Mucosa of rectum (tissue), 2 donors: Measurements from ENCODE around the gene PIP5KL1.
A peak's percentile ranks its signal among the peaks of the same experiment; 100 is the strongest.

Source experiments
- H3K27ac ChIP-seq, 2 donors: one replicate each; pipeline ENCODE4 v1.7.0; 2013; ENCODE audit warnings: inconsistent platforms in 2 of 2, low read depth in 2 of 2, low read length in 2 of 2
- H3K27me3 ChIP-seq, 2 donors: one replicate each; pipeline ENCODE4 v1.7.0; 2013; ENCODE audit warnings: low read length in 2 of 2; ENCODE audit not compliant: control insufficient read depth in 2 of 2, insufficient read depth in 2 of 2
- H3K36me3 ChIP-seq, 2 donors: one replicate each; pipeline ENCODE4 v1.7.0; 2013; ENCODE audit warnings: low read length in 2 of 2; ENCODE audit not compliant: control insufficient read depth in 2 of 2, insufficient read depth in 2 of 2
- H3K4me1 ChIP-seq, 2 donors: one replicate each; pipeline ENCODE4 v1.7.0; 2013; ENCODE audit warnings: low read length in 2 of 2, mild to moderate bottlenecking in 1 of 2; ENCODE audit not compliant: control insufficient read depth in 2 of 2, insufficient read depth in 2 of 2
- H3K4me3 ChIP-seq, 2 donors: one replicate each; pipeline ENCODE4 v1.7.0; 2013; ENCODE audit warnings: low read length in 2 of 2
- H3K9ac ChIP-seq, 2 donors: one replicate each; pipeline ENCODE4 v1.7.0; 2013; ENCODE audit warnings: low read length in 2 of 2, low read depth in 1 of 2, mild to moderate bottlenecking in 1 of 2
- H3K9me3 ChIP-seq, 2 donors: one replicate each; pipeline ENCODE4 v1.7.0; 2013; ENCODE audit warnings: low read length in 2 of 2; ENCODE audit not compliant: control insufficient read depth in 2 of 2
- donor health status: healthy.
- donor health status: Normal muscosa, but diverticular disease.

PIP5KL1 gene

DNA sequence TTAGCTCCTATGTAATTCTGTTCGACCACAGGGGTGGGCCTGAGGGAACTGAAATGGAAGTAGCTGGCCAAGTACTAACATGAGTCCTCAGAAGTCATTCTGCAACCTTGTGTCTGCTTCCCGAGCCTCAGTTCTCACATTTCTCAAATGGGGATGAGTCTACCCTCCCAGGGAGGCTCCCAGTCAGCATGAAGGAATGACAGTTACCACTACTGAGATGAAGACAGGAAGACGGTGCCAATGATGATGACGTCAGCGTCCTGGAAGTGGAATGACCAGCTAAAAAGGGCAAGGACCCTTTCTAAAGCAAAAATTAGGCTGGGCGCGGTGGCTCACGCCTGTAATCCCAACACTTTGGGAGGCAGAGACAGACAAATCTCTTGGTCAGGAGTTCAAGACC lies 6.8 kb downstream of the PIP5KL1 start:
- H3K9ac ChIP-seq: no peak overlapping the region
- H3K9me3 ChIP-seq: no peaks in the 10 kb centered on the region
- no peaks in the 10 kb centered on the region for H3K36me3 ChIP-seq
- H3K4me1 ChIP-seq: peaks cover 26 to 31% of the 10 kb centered on the region in 2 donors
- H3K4me3 ChIP-seq: no peak overlapping the region
- no peak overlapping the region for H3K27ac ChIP-seq
- peaks cover 20 to 37% of the 10 kb centered on the region in 2 donors for H3K27me3 ChIP-seq

DNA sequence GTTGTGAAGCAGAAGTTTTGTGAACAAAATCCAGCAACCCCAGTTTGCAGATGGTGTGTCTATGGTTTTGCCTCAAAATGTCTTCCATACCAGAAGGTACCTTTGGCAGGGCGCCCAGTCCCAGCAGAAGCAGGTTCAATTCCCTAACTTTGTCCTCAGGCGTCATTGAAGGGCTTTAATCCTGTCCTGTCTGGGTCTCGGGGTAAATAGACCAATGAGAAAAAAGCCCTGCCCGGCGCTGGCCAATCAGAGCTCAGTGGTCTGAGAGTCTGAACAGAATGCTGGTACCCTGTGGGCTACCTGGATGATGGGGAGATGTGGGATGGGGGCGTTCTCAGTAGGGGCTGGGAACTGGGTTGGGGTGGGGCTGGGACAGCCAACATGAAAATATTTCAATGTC lies 7.5 kb downstream of the PIP5KL1 start:
- H3K27me3 ChIP-seq: peaks cover 13 to 31% of the 10 kb centered on the region in 2 donors
- peaks cover 26 to 27% of the 10 kb centered on the region in 2 donors for H3K4me1 ChIP-seq
- no peak overlapping the region for H3K4me3 ChIP-seq
- H3K9me3 ChIP-seq: no peaks in the 10 kb centered on the region
- no peak overlapping the region for H3K9ac ChIP-seq
- no peak overlapping the region for H3K27ac ChIP-seq
- H3K36me3 ChIP-seq: no peaks in the 10 kb centered on the region

DNA sequence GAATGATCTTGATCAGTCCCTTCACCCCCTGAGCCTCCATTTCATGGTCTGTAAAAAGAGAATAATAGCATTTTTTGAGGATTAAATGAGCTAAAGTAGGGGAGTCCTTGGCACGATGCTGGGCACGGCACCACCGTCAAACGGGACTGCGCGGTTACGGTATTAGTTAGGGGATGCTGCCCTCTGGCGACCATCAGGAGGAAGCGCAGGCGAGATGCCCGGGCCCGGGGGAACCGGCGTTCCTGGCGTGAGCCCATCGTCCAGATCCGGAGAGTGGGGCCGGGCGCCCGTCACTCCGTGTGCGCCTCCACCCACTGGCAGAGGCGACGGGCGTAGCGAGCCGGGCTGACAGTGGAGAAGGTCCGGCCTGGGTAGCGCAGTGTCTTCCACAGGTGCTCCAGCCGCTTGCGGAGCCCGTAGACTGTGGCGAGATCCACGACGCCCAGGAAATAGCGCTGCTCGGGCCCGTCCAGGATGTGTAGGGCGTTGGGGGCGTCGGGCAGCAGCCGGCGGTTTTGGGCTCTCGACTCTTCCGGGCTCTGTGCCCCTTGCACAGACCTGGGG lies 8.9 kb downstream of the PIP5KL1 start:
- H3K9ac ChIP-seq: no peak overlapping the region
- H3K4me1 ChIP-seq: peaks cover 17 to 21% of the 10 kb centered on the region in 2 donors
- no peak overlapping the region for H3K4me3 ChIP-seq
- H3K9me3 ChIP-seq: no peaks in the 10 kb centered on the region
- no peak overlapping the region for H3K27ac ChIP-seq
- H3K36me3 ChIP-seq: no peaks in the 10 kb centered on the region
- peaks cover 9 to 24% of the 10 kb centered on the region in 2 donors for H3K27me3 ChIP-seq

DNA sequence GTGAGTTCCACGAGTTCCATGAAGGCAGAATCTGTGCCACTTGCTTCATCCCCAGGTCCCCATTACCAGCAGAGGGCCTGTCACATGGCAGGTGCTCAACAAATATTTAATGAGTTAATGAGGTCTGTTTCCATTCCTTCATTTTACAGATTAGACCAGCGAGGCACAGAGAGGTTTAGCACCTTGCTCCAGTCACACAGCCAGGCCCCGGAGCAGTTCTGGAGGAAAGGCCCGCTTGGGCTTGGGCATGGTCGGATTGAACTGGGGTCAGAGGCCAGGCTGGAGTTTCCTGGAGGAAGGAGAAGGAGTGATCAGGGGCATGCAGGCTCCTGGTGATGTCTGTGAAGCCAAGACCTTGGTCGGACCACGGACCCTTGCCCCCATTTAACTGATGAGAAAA lies 9.8 kb downstream of the PIP5KL1 start:
- Histone ChIP-seq H3K4me3 (no peak overlapping the region), H3K36me3 (no peaks in the 10 kb centered on the region), H3K4me1 (peaks cover 24 to 28% of the 10 kb centered on the region in 2 donors), H3K9ac (no peak overlapping the region), H3K27ac (no peak overlapping the region), H3K9me3 (no peaks in the 10 kb centered on the region), H3K27me3 (peaks cover 8 to 20% of the 10 kb centered on the region in 2 donors)

DNA sequence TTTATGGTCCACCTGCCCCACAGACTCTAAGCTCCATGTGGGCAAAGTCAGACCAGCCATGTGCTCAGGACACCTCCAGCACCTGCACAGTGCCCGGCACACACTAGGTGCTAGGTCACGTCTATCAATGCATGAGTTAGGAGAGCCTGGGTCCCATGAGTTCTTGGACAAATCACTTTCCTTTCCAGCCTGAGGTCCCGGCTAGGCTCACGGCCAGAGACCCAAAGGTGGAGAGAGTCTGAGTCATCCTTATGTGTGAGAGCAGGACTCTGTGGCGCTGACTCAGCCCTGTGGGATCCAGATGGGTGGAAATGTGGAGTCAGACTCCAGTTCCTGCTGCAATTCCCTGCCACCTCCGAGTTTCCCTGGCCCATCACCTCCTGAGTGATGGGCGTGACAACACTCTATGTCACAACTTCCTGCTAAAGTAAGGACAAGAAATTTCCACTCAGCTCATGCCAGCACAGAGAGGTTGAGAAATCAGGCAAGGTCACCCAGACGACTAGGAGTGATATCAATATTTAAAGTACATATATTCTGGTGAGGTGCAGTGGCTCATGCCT lies 11.2 kb downstream of the PIP5KL1 start:
- Histone ChIP-seq H3K9ac (no peak overlapping the region), H3K4me1 (peaks cover 37 to 42% of the 10 kb centered on the region in 2 donors)

DNA sequence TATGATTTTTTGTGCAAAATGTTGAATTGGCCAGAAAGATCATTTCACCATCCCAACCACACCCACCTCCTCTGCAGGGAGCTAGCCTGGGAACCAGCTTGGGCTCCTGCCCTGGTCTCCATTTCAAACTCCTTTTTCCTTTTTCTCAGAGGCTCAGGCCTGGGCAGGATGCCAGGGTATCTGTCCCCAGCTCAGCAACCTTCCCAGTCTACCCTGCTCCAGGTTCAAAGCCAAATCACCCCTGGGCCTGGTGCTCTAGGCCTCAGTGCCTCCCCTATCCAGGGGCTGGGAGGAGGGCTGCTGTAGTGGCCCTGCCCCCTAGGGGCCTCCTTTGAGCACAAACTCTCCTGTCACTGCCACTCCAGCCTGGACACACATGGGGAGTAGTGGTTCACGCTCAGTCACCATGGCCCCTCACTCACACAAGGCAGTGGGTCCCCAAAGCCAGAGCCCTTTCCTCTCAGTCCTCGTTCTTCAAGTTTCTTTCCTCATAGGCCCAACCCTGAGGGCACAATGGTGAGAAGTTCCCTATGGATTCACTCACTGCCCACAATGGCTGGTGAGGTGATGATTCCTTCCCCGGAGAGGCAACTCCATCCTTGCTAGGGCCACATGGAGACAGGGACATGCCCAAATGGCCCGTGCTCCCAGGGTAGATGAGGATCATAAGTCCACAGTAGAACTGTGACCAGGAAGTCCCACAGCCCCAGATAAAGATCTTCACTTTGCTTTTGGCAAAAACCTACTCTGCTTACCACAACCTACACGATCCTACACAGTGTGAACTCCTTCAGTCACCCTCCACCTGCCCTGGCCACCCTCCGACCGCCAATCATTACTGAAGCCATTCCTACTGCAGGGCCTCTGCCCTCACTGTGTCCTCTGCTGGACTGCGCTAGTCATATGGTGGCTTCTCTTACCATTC lies 12.1 kb downstream of the PIP5KL1 start:
- peaks cover 37 to 46% of the 10 kb centered on the region in 2 donors for H3K4me1 ChIP-seq
- H3K9me3 ChIP-seq: no peaks in the 10 kb centered on the region
- peaks cover 0 to 2% of the 10 kb centered on the region in 2 donors for H3K36me3 ChIP-seq
- no peak overlapping the region for H3K4me3 ChIP-seq
- H3K9ac ChIP-seq: no peak overlapping the region
- peak overlapping the region; percentile 52 to 68 for H3K27ac ChIP-seq
- H3K27me3 ChIP-seq: peaks cover 2 to 5% of the 10 kb centered on the region in 2 donors

More for the DNA sequence above, 11.2 kb downstream of the PIP5KL1 start:
- H3K4me3 ChIP-seq: no peak overlapping the region
- no peaks in the 10 kb centered on the region for H3K36me3 ChIP-seq
- H3K27ac ChIP-seq: peak overlapping the region; percentile 52 to 68
- peaks cover 2 to 11% of the 10 kb centered on the region in 2 donors for H3K27me3 ChIP-seq
- no peaks in the 10 kb centered on the region for H3K9me3 ChIP-seq

DNA sequence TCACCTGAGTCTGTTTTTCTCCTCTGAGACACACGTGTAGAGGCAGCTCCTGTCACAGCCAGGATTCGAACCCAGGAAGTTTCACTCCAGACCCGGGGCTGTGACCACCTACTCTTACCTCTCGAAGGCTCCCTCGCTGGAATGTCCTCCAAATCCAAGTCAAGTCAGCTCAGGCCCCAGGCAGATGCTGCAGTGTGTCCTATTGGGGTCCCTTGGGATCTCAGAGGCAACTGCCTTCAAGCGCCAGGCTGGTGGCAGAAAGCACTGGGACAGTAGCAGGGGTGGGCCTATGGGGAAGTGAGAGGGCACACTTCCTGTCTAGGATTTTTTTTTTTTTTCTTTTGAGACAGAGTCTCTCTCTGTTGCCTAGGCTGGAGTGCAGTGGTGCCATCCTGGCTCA lies 13.0 kb downstream of the PIP5KL1 start:
- Histone ChIP-seq H3K36me3 (peaks cover 0 to 2% of the 10 kb centered on the region in 2 donors), H3K4me3 (peak overlapping the region; percentile 11 to 54), H3K27me3 (no peaks in the 10 kb centered on the region), H3K27ac (peak overlapping the region in 1 of 2 donors; percentile 61), H3K9me3 (no peaks in the 10 kb centered on the region), H3K4me1 (peaks cover 38 to 47% of the 10 kb centered on the region in 2 donors), H3K9ac (peak overlapping the region in 1 of 2 donors; percentile 42)

DNA sequence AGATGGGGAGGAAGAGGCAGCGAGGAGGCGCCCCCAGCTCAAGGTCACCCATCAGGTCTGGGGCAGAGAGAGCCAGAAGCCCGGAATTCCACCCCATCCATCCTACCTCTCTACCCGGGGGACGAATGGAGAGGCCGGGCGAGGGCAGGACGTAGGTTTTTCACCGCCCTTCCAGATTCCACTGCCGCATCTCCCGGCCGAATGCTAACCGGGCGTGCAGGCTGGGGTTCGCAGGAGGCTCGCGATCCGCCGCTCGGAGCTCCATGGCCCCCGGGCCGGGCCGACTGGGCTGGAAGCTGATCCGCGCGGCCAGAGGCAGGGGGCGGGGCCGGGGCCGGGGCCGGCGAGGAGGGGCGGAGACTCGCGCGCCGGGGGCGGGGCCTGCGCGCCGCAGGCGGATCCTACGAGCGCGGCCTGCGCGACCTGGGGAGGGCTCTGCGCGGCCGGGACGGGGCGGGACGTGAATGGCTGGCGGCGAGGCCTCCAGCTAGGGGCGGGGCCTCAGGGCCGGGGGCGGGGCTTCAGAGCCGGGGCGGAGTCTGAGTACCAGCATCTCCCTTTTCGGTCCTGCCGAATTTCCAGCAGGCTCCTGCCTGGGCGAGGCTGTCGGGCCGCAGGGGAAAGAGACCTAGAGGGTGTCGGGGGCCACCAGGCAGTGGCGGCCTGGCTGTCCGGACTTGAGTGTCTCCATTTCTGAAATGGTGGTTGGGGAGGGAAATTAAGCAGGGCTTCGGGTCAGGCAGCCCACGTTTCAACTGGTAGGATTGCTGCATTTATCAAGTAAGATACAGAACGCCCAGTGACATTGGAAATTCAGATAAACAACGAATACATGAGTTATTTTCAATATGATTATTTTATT lies 13.6 kb downstream of the PIP5KL1 start, which contains the start of gene ST6GALNAC4:
Gene ST6GALNAC4 (minus strand): TSS at position 322 of the 862 bp plus-strand sequence. CDS start 622 bp downstream, outside the sequence.
- Histone ChIP-seq H3K9ac (peak within 1 kb of the TSS; percentile 79 to 80), H3K27me3 (no peaks in the 10 kb centered on the region), H3K9me3 (no peaks in the 10 kb centered on the region), H3K4me3 (peak within 1 kb of the TSS; percentile 78 to 86), H3K4me1 (peaks cover 44 to 53% of the 10 kb centered on the region in 2 donors), H3K36me3 (peaks cover 5 to 8% of the 10 kb centered on the region in 2 donors), H3K27ac (peak within 1 kb of the TSS; percentile 75 to 80)

DNA sequence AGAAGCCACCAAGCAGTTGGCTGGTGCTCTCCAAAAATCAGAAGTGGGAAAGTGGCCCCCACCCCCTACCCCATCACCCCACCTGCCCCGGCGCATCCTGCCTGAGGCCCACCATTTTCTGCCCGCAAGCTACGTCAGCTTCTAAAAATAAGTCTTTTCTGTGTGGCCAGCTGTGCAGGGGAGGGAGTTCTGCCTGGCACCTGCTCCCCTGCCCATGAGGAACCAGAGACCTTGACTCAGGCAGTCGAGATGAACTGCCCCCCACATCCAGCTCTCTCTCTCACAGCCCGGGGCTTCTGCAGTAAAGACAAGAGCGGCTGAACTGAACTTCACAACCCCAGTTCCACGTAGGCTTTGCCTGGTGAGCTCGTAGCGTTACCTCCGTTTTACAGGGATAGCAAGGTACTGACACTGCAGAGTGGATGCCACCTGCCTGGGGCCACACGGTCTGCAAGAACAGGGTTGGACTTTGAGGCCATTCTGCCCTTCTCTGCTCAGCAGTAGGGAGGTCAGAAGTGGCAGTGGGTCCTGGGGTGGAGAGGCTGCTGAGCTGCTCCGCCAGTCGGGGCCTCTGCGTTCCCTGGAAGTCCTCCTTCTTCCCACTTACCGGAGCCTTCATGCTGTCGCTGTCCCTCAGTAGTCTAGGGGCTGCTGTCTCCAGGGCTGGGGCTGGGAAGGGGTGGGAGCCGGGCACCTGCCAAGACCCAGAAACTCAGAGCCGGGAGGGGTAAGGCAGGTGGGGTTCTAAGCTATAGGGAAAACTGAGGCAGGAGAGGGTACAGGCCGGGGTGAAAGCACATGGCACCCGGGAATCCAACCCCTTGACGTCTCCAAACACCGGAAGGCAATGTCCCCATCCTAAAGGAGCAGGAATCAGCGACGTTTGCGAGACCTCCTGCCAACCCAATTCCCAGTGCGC lies 14.5 kb downstream of the PIP5KL1 start:
- peak overlapping the region; percentile 78 to 86 for H3K4me3 ChIP-seq
- no peaks in the 10 kb centered on the region for H3K27me3 ChIP-seq
- no peaks in the 10 kb centered on the region for H3K9me3 ChIP-seq
- peak overlapping the region; percentile 79 to 80 for H3K9ac ChIP-seq
- H3K27ac ChIP-seq: peak overlapping the region; percentile 75 to 80
- peaks cover 46 to 54% of the 10 kb centered on the region in 2 donors for H3K4me1 ChIP-seq
- H3K36me3 ChIP-seq: peaks cover 9 to 10% of the 10 kb centered on the region in 2 donors
